Hematopoietic multipotent progenitor cell treated with erythropoietin and hydrocortisone succinate and interleukin-3 and kit ligand, for 17 days (in vitro differentiated cells): ENCODE measurements around the gene GRIK5.
"Not testable (repeated sequence)": the region's sequence is repeated elsewhere in the genome, so short reads cannot be mapped to it uniquely, and the experiment has no call there.

ENCODE experiments used
- DNase-seq: peaks from one replicate; pipeline ENCODE4 v3.0.0-alpha.2; 2015; ENCODE audit warnings: low spot score

GRIK5 gene

GRCh38 chr19:42051166-42052115, 18.6 kb downstream of the GRIK5 start:
- no peak for DNase-seq

- DNase-seq = no peak
Measured at GRCh38 chr19:42048992-42049391, 21.0 kb downstream of the GRIK5 start.

GRCh38 chr19:42045575-42045974, 24.4 kb downstream of the GRIK5 start:
- DNase-seq = no peak

GRCh38 chr19:42042455-42043170, 27.4 kb downstream of the GRIK5 start:
- DNase-seq = no peak

DNA sequence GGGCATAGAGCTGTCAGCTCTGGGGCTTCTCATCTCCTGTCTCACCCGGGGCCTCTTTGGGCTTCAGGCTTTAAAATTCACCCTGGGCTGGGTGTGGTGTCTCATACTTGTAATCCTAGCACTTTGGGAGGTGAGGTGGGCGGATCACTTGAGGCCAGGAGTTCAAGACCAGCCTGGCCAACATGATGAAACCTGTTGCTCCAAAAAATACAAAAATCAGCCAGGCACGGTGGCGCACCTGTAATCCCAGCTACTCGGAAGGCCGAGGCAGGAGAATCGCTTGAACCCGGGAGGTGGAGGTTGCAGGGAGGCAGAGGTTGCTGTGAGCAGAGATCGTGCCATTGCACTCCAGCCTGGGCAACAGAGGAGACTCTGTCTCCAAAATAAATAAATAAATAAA, 29.5 kb downstream of the GRIK5 start:
- DNase-seq = not testable (repeated sequence)

GRCh38 chr19:42040031-42040430, 30.0 kb downstream of the GRIK5 start:
- no peak for DNase-seq

DNA sequence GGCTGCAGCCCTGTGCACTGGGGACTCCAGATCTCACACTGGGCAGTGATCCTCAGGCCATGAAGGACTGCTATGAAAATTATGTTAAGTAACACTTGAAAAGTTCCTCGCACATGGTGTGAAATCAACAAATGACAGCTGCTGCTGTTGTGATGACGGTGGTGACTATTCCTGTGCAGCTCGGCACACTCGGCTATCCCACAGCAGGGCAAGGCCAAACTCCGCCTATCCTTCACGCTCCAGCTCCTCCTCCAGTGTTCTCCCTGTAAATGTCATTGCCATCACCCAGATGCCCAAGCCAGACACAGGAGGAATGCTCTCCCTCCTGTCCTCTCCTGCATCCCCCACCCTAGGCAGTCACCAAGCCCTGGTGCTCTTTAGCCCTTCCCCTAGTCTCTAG, 31.3 kb downstream of the GRIK5 start:
- no peak for DNase-seq

DNA sequence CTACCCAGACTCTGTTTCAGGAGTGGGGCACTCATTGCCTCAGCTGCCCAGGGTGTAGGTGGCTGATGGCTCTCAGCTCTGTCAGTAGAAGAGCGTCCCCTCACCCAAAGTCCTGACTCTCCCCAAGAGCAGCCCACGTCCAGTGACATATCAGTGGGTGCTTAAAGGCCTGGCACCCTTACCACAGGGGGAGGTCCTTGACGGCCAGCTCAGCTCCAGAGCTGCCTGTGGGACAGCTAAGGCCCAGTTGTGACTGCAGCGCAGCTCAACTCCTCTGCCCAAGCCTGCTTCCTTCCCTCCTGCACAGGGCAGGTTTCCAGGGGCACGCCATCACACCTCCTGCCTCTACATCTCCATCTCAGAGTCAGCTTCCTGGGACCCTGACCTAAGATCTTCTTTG, 32.4 kb downstream of the GRIK5 start:
- DNase-seq = no peak

DNA sequence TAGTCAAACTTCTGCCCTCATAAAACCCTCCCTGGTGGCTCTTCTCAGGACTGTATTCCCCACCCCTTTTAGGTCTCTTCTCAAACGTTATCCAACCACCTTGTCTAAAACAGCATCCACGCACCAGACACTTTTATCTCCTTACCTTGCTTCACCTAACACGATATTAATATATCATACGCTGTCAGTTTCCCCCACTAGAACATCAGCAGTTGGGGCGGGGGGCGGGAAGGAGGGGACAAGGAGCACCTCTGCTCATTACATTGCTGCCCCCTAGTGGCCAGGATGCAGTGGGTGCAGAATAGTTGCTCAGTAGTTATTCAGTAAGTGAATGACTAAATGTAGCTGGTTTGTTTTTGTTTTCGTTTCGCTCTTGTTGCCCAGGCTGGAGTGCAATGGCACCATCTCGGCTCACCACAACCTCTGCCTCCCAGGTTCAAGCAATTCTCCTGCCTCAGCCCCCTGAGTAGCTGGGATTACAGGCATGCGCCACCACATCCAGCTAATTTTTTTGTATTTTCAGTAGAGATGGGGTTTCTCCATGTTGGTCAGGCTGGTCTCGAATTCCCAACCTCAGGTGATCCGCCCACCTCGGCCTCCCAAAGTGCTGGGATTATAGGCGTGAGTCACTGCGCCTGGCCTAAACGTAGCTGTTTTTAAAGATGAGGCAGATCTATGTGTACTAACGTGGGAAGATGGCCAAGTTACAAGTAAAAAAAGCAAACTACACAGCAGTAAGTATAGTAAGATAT, 35.2 kb downstream of the GRIK5 start:
- DNase-seq = peak; percentile 60

- no peak for DNase-seq
Measured at GRCh38 chr19:42033413-42033812, 36.6 kb downstream of the GRIK5 start.

- DNase-seq = no peak
Measured at GRCh38 chr19:42032431-42032830, 37.6 kb downstream of the GRIK5 start.

DNA sequence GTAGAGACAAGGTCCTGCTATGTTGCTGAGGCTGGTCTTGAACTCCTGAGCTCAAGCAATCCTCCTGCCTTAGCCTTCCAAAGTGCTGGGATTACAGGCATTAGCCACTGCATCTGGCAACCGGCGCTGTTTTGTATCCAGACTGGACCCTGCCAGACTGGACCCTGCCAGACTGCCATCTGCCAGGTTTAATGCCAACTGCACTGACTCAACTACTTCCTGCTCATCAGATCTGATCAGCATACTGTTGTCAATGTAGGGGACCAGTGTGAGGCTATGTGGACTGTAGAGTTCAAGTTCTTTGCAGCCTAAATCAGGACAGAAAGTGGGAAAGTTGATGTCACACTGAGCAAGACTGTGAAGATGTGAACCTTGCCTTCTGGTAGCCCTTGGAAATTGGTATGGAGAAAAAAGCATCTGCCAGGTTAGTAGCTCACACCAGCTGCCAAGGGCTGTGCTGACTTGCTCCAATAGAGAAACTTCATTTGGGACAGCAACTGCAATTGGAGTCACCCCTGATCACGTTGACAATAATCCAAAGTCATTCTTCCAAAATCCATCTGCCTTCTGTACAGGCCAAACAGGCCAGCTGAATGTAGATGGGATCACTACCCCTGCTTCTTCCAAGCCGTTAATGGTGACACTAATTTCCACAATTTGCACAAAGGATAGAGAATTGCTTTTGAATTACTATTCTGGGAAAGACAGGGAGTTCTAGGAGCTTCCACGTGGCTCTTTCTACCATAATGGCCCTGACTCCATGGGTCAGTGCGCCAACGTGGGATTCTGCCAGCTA, 39.2 kb downstream of the GRIK5 start:
- no peak for DNase-seq

DNA sequence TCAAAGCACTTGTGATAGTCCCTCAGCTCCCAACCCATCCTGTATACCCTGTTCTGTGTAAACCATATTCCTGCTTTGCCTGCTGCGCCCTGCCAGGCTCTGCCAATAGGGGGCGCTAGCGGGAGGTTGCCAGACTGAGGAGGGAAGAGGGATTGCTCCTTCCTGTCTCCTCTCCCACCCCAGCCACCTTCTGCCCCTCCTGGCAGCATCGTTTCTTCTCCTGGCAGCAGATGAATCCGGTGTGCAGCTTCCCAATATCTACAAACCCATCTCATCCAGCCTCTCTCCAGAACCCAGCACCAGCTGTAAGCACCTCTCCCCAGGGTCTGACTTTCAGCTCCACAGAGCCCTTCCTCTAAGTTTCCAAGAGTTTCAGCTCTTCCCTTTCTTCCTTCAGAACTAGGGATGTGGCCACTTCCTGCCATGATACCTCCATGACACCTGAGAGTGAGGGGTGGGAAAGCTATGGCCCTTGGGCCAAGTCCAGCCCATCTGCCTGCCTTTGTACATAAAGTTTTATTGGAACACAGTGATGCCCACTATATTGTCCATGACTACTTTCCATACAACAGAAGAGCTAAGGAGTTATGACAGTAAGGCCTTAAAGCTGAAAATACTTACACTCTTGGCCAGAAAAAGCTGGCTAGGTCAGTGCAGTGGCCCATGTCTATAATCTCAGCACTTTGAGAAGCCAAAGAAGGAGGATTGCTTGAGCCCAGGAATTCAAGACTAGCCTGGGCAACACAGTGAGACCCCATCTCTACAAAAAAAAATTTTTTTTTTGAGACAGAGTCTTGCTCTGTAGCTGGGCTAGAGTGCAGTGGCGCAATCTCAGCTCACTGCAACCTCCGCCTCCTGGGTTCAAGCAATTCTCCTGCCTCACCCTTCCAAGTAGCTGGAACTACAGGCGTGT, 41.4 kb downstream of the GRIK5 start:
- peak; percentile 39 for DNase-seq

GRCh38 chr19:42024622-42025111, 45.3 kb downstream of the GRIK5 start:
- DNase-seq = no peak

DNA sequence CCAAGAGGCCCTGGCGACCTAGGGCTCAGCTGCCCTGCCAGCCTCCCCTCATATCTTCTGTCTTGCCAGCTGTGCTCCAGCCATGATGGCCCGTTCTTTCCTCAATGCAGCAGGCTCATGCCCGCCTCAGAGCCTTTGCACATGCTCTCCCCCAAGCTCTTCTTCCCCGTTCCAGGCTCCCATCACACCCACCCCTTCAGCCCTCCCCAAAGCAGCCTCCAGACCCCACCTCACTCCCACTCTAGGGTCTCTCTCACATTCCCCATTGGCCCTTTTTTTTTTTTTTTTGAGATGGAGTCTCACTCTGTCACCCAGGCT, 46.1 kb downstream of the GRIK5 start:
- no peak for DNase-seq

GRCh38 chr19:42023121-42023942, 46.7 kb downstream of the GRIK5 start:
- peak; percentile 14 for DNase-seq

DNA sequence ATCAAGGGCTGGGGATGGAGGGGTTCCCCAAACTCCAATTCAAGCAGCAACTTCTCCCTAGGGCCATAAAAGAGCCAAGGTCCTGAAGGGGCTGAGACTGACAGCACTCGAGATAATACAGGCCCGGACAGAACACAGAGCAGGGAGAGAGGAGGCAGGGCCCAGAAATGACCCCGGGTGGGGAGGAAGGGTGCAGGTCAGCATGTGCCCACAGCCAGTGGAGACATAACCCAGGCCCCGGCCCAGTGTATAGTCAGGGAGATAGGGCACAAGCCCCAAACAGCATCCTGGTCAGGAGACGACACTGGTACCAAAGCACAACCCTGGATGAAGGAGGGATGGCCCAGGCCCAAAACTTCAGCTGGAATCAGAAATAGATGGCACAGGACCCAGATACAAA, 47.4 kb downstream of the GRIK5 start:
- no peak for DNase-seq

- no peak for DNase-seq
Measured at GRCh38 chr19:42021185-42021584, 48.8 kb downstream of the GRIK5 start.

GRCh38 chr19:42018503-42019193, 51.4 kb downstream of the GRIK5 start:
- no peak for DNase-seq
